Gastroesophageal sphincter (tissue), 3 donors: ENCODE measurements around the gene SPRYD7.

Experiments
- EP300 ChIP-seq: sonication (generic); formaldehyde crosslinking; IDR thresholded peaks from one replicate; pipeline ENCODE4 v1.6.1; 2017; ENCODE audit warnings: antibody characterized with exemption, mild to moderate bottlenecking
- POLR2A ChIP-seq, 2 donors: fragments of 450-650 bp; IDR thresholded peaks; one replicate each; pipeline ENCODE4 v1.6.1; 2017; ENCODE audit warnings: antibody characterized with exemption in 2 of 2, mild to moderate bottlenecking in 2 of 2, moderate library complexity in 1 of 2
- POLR2AphosphoS5 ChIP-seq: sonication (generic); formaldehyde crosslinking; IDR thresholded peaks from one replicate; pipeline ENCODE4 v1.6.1; 2017; ENCODE audit warnings: antibody characterized with exemption
- TF ChIP-seq, protein P1 (sequence below), 4 experiments: fragments of 200-600 bp in 2 of 4; fragments of 450-650 bp in 2 of 4; sonication (generic) in 1 of 4; IDR thresholded peaks; one replicate each; pipeline ENCODE4 v1.5.1; 2017 to 2019; ENCODE audit warnings: antibody characterized with exemption in 4 of 4, mild to moderate bottlenecking in 2 of 4, moderate library complexity in 2 of 4

DNA sequence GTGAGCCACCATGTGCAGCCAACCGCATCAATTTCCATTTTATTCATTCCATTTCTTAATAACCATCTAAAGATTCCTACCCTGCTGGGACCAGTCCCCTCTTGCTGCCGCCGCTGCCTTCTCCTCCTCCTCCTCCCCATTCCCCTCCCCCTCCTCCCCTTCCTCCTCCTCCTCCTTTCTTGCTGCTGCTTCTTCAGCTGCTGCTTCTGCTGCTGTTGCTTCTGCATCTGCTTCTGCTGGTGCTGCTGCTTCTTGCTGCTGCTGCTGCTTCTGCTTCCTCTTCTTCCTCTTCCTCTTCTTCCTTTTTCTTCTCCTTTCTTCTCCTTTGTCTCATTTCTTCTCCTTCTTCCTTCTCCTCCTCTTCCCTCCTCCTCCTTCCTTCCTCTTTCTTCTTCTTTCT, 20.0 kb upstream of the SPRYD7 start:
- TF ChIP-seq, protein P1, sequence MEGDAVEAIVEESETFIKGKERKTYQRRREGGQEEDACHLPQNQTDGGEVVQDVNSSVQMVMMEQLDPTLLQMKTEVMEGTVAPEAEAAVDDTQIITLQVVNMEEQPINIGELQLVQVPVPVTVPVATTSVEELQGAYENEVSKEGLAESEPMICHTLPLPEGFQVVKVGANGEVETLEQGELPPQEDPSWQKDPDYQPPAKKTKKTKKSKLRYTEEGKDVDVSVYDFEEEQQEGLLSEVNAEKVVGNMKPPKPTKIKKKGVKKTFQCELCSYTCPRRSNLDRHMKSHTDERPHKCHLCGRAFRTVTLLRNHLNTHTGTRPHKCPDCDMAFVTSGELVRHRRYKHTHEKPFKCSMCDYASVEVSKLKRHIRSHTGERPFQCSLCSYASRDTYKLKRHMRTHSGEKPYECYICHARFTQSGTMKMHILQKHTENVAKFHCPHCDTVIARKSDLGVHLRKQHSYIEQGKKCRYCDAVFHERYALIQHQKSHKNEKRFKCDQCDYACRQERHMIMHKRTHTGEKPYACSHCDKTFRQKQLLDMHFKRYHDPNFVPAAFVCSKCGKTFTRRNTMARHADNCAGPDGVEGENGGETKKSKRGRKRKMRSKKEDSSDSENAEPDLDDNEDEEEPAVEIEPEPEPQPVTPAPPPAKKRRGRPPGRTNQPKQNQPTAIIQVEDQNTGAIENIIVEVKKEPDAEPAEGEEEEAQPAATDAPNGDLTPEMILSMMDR (IDR thresholded peaks at IDR 0.05), result no peak
- TF ChIP-seq POLR2A (IDR thresholded peaks at IDR 0.05) (no peak), EP300 (no peak), POLR2AphosphoS5 (no peak)
